ENCODE measurements around the gene AZGP1.
"Not testable (repeated sequence)": the region's sequence is repeated elsewhere in the genome, so short reads cannot be mapped to it uniquely, and the experiment has no call there.

AZGP1 gene

GRCh38 chr7:100017300-100017699, 41.5 kb upstream of the AZGP1 start:
- DNase-seq (ENCODE audit: insufficient read length, low spot score): no peak
- TF ChIP-seq CTCF (IDR thresholded peaks at IDR 0.05; ENCODE audit: insufficient read depth, missing control alignments): no peak
- no peak for FAIRE-seq

DNA sequence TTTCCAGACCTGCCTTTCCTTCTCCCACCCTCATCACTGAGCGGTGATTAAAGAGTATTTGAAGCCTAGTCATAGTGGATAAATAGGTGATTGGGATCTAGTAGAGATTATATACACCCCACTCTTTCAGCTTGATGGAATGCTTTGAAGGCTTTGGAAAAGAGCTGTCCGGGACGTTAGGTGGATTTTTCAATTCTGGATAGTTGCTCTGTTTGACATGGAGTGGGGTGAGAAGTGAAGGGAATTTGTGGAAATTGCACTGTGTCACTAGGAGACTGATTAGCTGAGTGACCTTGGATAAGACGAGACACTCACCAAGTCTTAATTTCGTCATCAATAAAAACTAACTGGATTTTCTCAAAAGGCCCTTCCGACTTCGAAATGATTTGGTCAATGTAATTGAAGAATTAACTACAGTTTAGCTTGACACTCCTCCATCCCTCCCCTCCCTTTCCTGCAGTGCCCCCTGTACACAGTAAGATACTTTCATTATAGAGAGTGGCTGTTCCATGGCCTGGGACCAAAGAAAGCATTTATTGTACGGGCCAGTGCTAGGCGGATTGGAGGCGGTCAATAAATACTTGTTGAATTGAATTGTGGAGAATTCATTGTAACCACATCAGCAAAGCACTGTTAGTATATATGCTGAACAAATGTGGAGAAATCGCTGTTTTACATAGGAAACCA, 40.5 kb upstream of the AZGP1 start:
- no peak for DNase-seq (ENCODE audit: insufficient read length, low spot score)
- FAIRE-seq: no peak
- no peak for TF ChIP-seq CTCF (IDR thresholded peaks at IDR 0.05; ENCODE audit: insufficient read depth, missing control alignments)

DNA sequence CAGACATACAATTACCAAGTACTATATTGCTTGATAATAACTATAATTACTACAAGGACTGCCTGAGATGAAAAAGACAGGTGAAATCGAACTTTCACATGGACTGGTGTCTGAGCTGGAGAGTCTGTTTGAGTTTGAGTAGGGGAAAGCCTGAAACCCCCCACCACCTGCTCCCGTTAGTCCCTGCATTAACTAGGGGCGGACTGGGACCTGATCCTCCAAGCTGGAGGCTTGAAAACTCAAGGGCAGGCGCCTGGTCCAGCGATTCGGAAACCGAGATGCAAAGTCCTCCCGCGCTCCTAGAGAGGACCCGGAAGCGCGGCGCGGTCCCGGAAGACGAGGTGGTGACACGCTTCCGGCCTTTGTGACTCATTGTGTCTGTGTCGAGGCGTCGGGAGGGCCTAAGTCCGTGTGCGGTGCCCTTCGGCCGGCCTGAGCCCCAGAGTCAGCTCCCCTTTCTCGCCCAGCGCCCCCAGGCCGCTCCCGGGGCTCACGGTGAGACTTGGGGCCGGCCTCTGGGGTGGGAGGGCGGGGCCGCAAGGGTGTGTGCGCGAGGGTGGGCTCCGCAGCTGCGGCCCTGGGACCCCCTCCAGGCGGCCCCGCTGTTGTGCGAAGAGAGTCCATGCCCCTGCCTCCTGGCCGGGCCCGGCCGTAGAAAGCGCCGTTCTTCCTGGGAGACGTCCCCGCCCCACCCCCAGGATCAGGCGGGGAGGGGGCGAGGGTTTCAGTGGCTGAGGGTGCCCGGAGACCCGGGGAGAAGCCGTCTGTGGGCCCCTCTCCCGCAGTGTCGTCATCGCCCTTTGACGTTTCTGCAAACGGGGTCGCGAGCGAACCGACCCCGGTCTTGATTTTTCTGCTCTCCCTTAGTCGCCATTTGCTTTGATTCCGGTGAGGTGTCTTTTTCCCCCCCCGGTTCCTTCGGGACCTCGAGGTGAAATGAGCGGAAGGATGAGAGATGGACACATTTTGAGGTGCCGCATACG, 39.7 kb upstream of the AZGP1 start, which contains the start of gene ZKSCAN1:
ZKSCAN1 (plus strand) TSS at position 365 of the 983 bp plus-strand sequence. CDS start 7,911 bp downstream, outside the sequence.
- FAIRE-seq: no peak
- no peak for TF ChIP-seq CTCF (IDR thresholded peaks at IDR 0.05; ENCODE audit: insufficient read depth, missing control alignments)
- DNase-seq (ENCODE audit: insufficient read length, low spot score): peak; percentile 92

DNA sequence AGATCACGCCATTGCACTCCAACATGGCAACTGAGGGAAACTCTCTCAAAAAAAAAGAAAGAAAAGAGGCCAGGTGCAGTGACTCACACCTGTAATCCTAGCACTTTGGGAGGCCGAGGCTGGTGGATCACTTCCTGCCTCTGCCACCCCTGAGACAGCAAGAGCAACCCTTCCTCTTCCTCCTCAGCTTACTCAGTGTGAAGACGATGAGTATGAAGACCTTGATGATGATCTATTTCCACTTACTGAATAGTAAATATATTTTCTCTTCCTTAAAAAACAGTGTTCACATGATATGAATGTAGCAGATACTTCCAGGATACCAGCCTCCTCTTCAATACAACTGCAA, 37.5 kb upstream of the AZGP1 start:
- DNase-seq (ENCODE audit: insufficient read length, low spot score) (no peak), FAIRE-seq (no peak)
- TF ChIP-seq CTCF (IDR thresholded peaks at IDR 0.05; ENCODE audit: insufficient read depth, missing control alignments): no peak

GRCh38 chr7:100012385-100013327, 36.8 kb upstream of the AZGP1 start:
- not testable (repeated sequence) for FAIRE-seq; DNase-seq (ENCODE audit: insufficient read length, low spot score)

- FAIRE-seq: no peak
- no peak for TF ChIP-seq CTCF (IDR thresholded peaks at IDR 0.05; ENCODE audit: insufficient read depth, missing control alignments)
- DNase-seq (ENCODE audit: insufficient read length, low spot score): no peak
These were observed 35.7 kb upstream of the AZGP1 start for GRCh38 chr7:100011516-100011915.

- FAIRE-seq (no peak), DNase-seq (ENCODE audit: insufficient read length, low spot score) (no peak)
- TF ChIP-seq CTCF (IDR thresholded peaks at IDR 0.05; ENCODE audit: insufficient read depth, missing control alignments): no peak
These were observed 35.1 kb upstream of the AZGP1 start for GRCh38 chr7:100010901-100011300.

- not testable (repeated sequence) for FAIRE-seq
These were observed 34.1 kb upstream of the AZGP1 start for GRCh38 chr7:100009952-100010351.

More at GRCh38 chr7:100009952-100010351, 34.1 kb upstream of the AZGP1 start:
- DNase-seq (ENCODE audit: insufficient read length, low spot score): not testable (repeated sequence)

Measured in D721Med (cell line).